ENCODE measurements around the gene KDM1B.

The KDM1B gene

GRCh38 chr6:18241208-18242038 lies 86.2 kb downstream of the KDM1B start:
- H3K9me3 ChIP-seq (ENCODE audit: control insufficient read depth in 2 of 2, low read length in 2 of 2), result no peaks in the 10 kb centered on the region

DNA sequence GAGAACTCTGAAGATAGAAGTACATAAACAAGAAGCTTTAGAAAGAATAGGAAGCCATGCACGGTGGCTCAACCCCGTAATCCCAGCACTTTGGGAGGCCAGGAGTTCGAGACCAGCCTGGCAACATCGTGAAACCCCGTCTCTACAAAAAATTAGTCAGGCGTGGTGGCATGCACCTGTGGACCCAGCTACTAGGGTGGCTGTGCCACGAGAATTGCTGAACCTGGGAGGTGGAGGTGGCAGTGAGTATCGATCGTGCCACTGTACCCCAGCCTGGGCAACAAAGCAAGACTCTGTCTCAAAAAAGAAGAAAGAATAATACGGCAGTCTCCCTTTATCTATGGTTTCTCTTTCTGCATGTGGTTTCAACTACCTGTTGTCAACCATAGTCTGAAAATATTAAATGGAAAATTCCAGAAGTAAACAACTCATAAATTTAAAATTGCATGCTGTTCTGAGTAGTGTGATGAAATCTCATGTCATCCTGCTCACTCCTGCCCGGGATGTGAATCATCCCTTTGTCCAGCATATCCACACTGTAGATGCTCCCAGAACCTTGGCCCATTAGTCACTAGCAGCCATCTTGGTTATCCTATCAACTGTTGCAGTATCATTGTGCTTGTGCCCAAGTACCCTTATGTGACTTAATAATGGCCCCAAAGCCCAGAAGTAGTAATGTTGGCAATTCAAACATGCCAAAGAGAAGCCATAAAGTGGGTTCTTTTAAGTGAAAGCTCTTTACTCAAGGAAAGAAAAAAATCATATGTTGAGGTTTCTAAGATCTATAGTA lies 87.0 kb downstream of the KDM1B start:
- H3K9ac ChIP-seq (ENCODE audit: low read depth in 1 of 2, low read length in 2 of 2), result no peak overlapping the region
- H3K4me3 ChIP-seq (ENCODE audit: low read length in 2 of 2), result no peak overlapping the region
- peaks cover 0 to 8% of the 10 kb centered on the region in 2 donors for H3K4me1 ChIP-seq (ENCODE audit: control insufficient read depth in 2 of 2, insufficient read depth in 2 of 2, low read length in 2 of 2)
- H3K36me3 ChIP-seq (ENCODE audit: control insufficient read depth in 2 of 2, insufficient read depth in 2 of 2, low read length in 2 of 2), result peaks cover 23 to 24% of the 10 kb centered on the region in 2 donors
- H3K27me3 ChIP-seq (ENCODE audit: control insufficient read depth in 2 of 2, insufficient read depth in 2 of 2, low read length in 2 of 2), result no peaks in the 10 kb centered on the region
- H3K27ac ChIP-seq (ENCODE audit: low read depth in 2 of 2, low read length in 2 of 2), result no peak overlapping the region
- H3K9me3 ChIP-seq (ENCODE audit: control insufficient read depth in 2 of 2, low read length in 2 of 2), result no peaks in the 10 kb centered on the region

More at GRCh38 chr6:18241208-18242038, 86.2 kb downstream of the KDM1B start:
- Histone ChIP-seq H3K4me1 (ENCODE audit: control insufficient read depth in 2 of 2, insufficient read depth in 2 of 2, low read length in 2 of 2) (peaks cover 0 to 8% of the 10 kb centered on the region in 2 donors), H3K4me3 (ENCODE audit: low read length in 2 of 2) (no peak overlapping the region), H3K9ac (ENCODE audit: low read depth in 1 of 2, low read length in 2 of 2) (no peak overlapping the region), H3K36me3 (ENCODE audit: control insufficient read depth in 2 of 2, insufficient read depth in 2 of 2, low read length in 2 of 2) (peaks cover 28 to 29% of the 10 kb centered on the region in 2 donors), H3K27ac (ENCODE audit: low read depth in 2 of 2, low read length in 2 of 2) (no peak overlapping the region), H3K27me3 (ENCODE audit: control insufficient read depth in 2 of 2, insufficient read depth in 2 of 2, low read length in 2 of 2) (no peaks in the 10 kb centered on the region)

DNA sequence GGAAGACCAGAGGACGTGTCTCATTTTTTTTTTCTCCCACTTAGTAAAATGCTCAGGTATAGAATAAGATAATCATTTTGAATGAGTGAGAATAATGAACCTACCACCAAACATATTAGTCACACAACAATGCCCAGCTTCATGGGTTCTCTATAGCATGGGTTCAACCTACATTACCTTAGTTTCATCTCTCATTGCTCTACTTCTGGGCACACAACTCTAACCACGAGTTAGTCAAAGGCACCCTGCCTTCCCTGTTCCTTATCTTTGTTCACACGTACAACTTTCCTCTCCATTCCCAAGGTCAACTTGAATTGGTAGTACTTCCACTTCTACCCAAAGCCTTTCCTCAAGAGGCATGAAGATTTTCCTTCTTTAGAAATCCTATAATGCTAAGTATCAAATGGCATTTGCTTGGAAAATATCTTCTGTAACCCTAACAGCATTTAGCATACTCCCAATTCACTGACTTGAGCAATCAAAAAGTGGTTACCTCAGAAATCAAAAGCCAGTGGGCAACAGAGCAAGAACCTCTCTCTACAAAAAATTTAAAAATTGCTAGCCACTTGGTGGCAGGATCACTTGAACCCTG lies 88.2 kb downstream of the KDM1B start:
- Histone ChIP-seq H3K4me1 (ENCODE audit: control insufficient read depth in 2 of 2, insufficient read depth in 2 of 2, low read length in 2 of 2) (peaks cover 0 to 8% of the 10 kb centered on the region in 2 donors), H3K36me3 (ENCODE audit: control insufficient read depth in 2 of 2, insufficient read depth in 2 of 2, low read length in 2 of 2) (peaks cover 19 to 28% of the 10 kb centered on the region in 2 donors), H3K9me3 (ENCODE audit: control insufficient read depth in 2 of 2, low read length in 2 of 2) (no peaks in the 10 kb centered on the region), H3K9ac (ENCODE audit: low read depth in 1 of 2, low read length in 2 of 2) (no peak overlapping the region), H3K27me3 (ENCODE audit: control insufficient read depth in 2 of 2, insufficient read depth in 2 of 2, low read length in 2 of 2) (no peaks in the 10 kb centered on the region), H3K4me3 (ENCODE audit: low read length in 2 of 2) (no peak overlapping the region), H3K27ac (ENCODE audit: low read depth in 2 of 2, low read length in 2 of 2) (no peak overlapping the region)

GRCh38 chr6:18244251-18244650 lies 89.0 kb downstream of the KDM1B start:
- no peak overlapping the region for H3K9ac ChIP-seq (ENCODE audit: low read depth in 1 of 2, low read length in 2 of 2)
- no peak overlapping the region for H3K27ac ChIP-seq (ENCODE audit: low read depth in 2 of 2, low read length in 2 of 2)
- peaks cover 0 to 8% of the 10 kb centered on the region in 2 donors for H3K4me1 ChIP-seq (ENCODE audit: control insufficient read depth in 2 of 2, insufficient read depth in 2 of 2, low read length in 2 of 2)
- peaks cover 26 to 28% of the 10 kb centered on the region in 2 donors for H3K36me3 ChIP-seq (ENCODE audit: control insufficient read depth in 2 of 2, insufficient read depth in 2 of 2, low read length in 2 of 2)
- H3K27me3 ChIP-seq (ENCODE audit: control insufficient read depth in 2 of 2, insufficient read depth in 2 of 2, low read length in 2 of 2), result no peaks in the 10 kb centered on the region
- H3K9me3 ChIP-seq (ENCODE audit: control insufficient read depth in 2 of 2, low read length in 2 of 2), result no peaks in the 10 kb centered on the region
- H3K4me3 ChIP-seq (ENCODE audit: low read length in 2 of 2), result no peak overlapping the region

DNA sequence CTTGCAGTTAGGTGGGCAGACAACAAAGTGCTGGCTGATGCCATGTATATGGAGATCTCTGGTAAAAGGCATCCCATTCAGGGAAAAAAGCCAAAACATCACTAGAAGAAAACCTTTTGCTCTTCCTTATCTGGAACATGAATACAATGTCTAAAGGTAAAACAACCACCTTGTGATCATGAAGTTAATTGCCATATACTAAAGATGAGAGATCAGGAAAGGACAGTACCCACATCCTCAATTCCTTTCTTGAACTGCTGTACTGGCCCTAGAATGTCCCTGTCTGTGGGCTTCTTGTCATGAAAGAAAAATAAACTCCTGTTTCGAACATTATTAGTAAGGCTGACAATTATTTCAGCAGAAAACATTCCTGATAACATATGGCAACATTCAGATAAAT lies 89.9 kb downstream of the KDM1B start:
- Histone ChIP-seq H3K36me3 (ENCODE audit: control insufficient read depth in 2 of 2, insufficient read depth in 2 of 2, low read length in 2 of 2) (peaks cover 28% of the 10 kb centered on the region in 2 donors), H3K9ac (ENCODE audit: low read depth in 1 of 2, low read length in 2 of 2) (no peak overlapping the region)

GRCh38 chr6:18245642-18246041 lies 90.4 kb downstream of the KDM1B start:
- no peak overlapping the region for H3K9ac ChIP-seq (ENCODE audit: low read depth in 1 of 2, low read length in 2 of 2)
- no peak overlapping the region for H3K27ac ChIP-seq (ENCODE audit: low read depth in 2 of 2, low read length in 2 of 2)
- peaks cover 28% of the 10 kb centered on the region in 2 donors for H3K36me3 ChIP-seq (ENCODE audit: control insufficient read depth in 2 of 2, insufficient read depth in 2 of 2, low read length in 2 of 2)
- no peaks in the 10 kb centered on the region for H3K27me3 ChIP-seq (ENCODE audit: control insufficient read depth in 2 of 2, insufficient read depth in 2 of 2, low read length in 2 of 2)
- peaks cover 0 to 8% of the 10 kb centered on the region in 2 donors for H3K4me1 ChIP-seq (ENCODE audit: control insufficient read depth in 2 of 2, insufficient read depth in 2 of 2, low read length in 2 of 2)
- H3K9me3 ChIP-seq (ENCODE audit: control insufficient read depth in 2 of 2, low read length in 2 of 2), result no peaks in the 10 kb centered on the region
- H3K4me3 ChIP-seq (ENCODE audit: low read length in 2 of 2), result no peak overlapping the region

More for the DNA sequence above, 89.9 kb downstream of the KDM1B start:
- H3K4me3 ChIP-seq (ENCODE audit: low read length in 2 of 2), result no peak overlapping the region
- no peaks in the 10 kb centered on the region for H3K9me3 ChIP-seq (ENCODE audit: control insufficient read depth in 2 of 2, low read length in 2 of 2)
- no peak overlapping the region for H3K27ac ChIP-seq (ENCODE audit: low read depth in 2 of 2, low read length in 2 of 2)
- H3K4me1 ChIP-seq (ENCODE audit: control insufficient read depth in 2 of 2, insufficient read depth in 2 of 2, low read length in 2 of 2), result peaks cover 0 to 8% of the 10 kb centered on the region in 2 donors
- no peaks in the 10 kb centered on the region for H3K27me3 ChIP-seq (ENCODE audit: control insufficient read depth in 2 of 2, insufficient read depth in 2 of 2, low read length in 2 of 2)

- H3K9me3 ChIP-seq (ENCODE audit: control insufficient read depth in 2 of 2, low read length in 2 of 2), result no peaks in the 10 kb centered on the region
- H3K4me1 ChIP-seq (ENCODE audit: control insufficient read depth in 2 of 2, insufficient read depth in 2 of 2, low read length in 2 of 2), result peaks cover 0 to 8% of the 10 kb centered on the region in 2 donors
- peaks cover 28 to 30% of the 10 kb centered on the region in 2 donors for H3K36me3 ChIP-seq (ENCODE audit: control insufficient read depth in 2 of 2, insufficient read depth in 2 of 2, low read length in 2 of 2)
- H3K4me3 ChIP-seq (ENCODE audit: low read length in 2 of 2), result no peak overlapping the region
- H3K27ac ChIP-seq (ENCODE audit: low read depth in 2 of 2, low read length in 2 of 2), result no peak overlapping the region
- no peak overlapping the region for H3K9ac ChIP-seq (ENCODE audit: low read depth in 1 of 2, low read length in 2 of 2)
- H3K27me3 ChIP-seq (ENCODE audit: control insufficient read depth in 2 of 2, insufficient read depth in 2 of 2, low read length in 2 of 2), result no peaks in the 10 kb centered on the region
Observed at GRCh38 chr6:18246205-18246604, 91.0 kb downstream of the KDM1B start.

- Histone ChIP-seq H3K9ac (ENCODE audit: low read depth in 1 of 2, low read length in 2 of 2) (no peak overlapping the region), H3K4me1 (ENCODE audit: control insufficient read depth in 2 of 2, insufficient read depth in 2 of 2, low read length in 2 of 2) (peaks cover 0 to 4% of the 10 kb centered on the region in 2 donors), H3K4me3 (ENCODE audit: low read length in 2 of 2) (no peak overlapping the region), H3K9me3 (ENCODE audit: control insufficient read depth in 2 of 2, low read length in 2 of 2) (no peaks in the 10 kb centered on the region), H3K36me3 (ENCODE audit: control insufficient read depth in 2 of 2, insufficient read depth in 2 of 2, low read length in 2 of 2) (peaks cover 28 to 33% of the 10 kb centered on the region in 2 donors), H3K27ac (ENCODE audit: low read depth in 2 of 2, low read length in 2 of 2) (no peak overlapping the region), H3K27me3 (ENCODE audit: control insufficient read depth in 2 of 2, insufficient read depth in 2 of 2, low read length in 2 of 2) (no peaks in the 10 kb centered on the region)
Observed at GRCh38 chr6:18247002-18247401, 91.8 kb downstream of the KDM1B start.

- peaks cover 26 to 36% of the 10 kb centered on the region in 2 donors for H3K36me3 ChIP-seq (ENCODE audit: control insufficient read depth in 2 of 2, insufficient read depth in 2 of 2, low read length in 2 of 2)
- H3K4me3 ChIP-seq (ENCODE audit: low read length in 2 of 2), result no peak overlapping the region
- H3K27ac ChIP-seq (ENCODE audit: low read depth in 2 of 2, low read length in 2 of 2), result no peak overlapping the region
- H3K27me3 ChIP-seq (ENCODE audit: control insufficient read depth in 2 of 2, insufficient read depth in 2 of 2, low read length in 2 of 2), result no peaks in the 10 kb centered on the region
- no peak overlapping the region for H3K9ac ChIP-seq (ENCODE audit: low read depth in 1 of 2, low read length in 2 of 2)
- no peaks in the 10 kb centered on the region for H3K9me3 ChIP-seq (ENCODE audit: control insufficient read depth in 2 of 2, low read length in 2 of 2)
- peaks cover 0 to 4% of the 10 kb centered on the region in 2 donors for H3K4me1 ChIP-seq (ENCODE audit: control insufficient read depth in 2 of 2, insufficient read depth in 2 of 2, low read length in 2 of 2)
Observed at GRCh38 chr6:18248698-18249097, 93.5 kb downstream of the KDM1B start.

GRCh38 chr6:18249271-18249670 lies 94.0 kb downstream of the KDM1B start:
- Histone ChIP-seq H3K9me3 (ENCODE audit: control insufficient read depth in 2 of 2, low read length in 2 of 2) (no peaks in the 10 kb centered on the region), H3K27ac (ENCODE audit: low read depth in 2 of 2, low read length in 2 of 2) (no peak overlapping the region), H3K4me3 (ENCODE audit: low read length in 2 of 2) (no peak overlapping the region), H3K27me3 (ENCODE audit: control insufficient read depth in 2 of 2, insufficient read depth in 2 of 2, low read length in 2 of 2) (no peaks in the 10 kb centered on the region), H3K36me3 (ENCODE audit: control insufficient read depth in 2 of 2, insufficient read depth in 2 of 2, low read length in 2 of 2) (peaks cover 30 to 36% of the 10 kb centered on the region in 2 donors), H3K4me1 (ENCODE audit: control insufficient read depth in 2 of 2, insufficient read depth in 2 of 2, low read length in 2 of 2) (peaks cover 0 to 4% of the 10 kb centered on the region in 2 donors), H3K9ac (ENCODE audit: low read depth in 1 of 2, low read length in 2 of 2) (no peak overlapping the region)
